ENCODE data around the gene CTRB1.
"Not testable (repeated sequence)": the region's sequence is repeated elsewhere in the genome, so short reads cannot be mapped to it uniquely, and the experiment has no call there.

Gene CTRB1

DNA sequence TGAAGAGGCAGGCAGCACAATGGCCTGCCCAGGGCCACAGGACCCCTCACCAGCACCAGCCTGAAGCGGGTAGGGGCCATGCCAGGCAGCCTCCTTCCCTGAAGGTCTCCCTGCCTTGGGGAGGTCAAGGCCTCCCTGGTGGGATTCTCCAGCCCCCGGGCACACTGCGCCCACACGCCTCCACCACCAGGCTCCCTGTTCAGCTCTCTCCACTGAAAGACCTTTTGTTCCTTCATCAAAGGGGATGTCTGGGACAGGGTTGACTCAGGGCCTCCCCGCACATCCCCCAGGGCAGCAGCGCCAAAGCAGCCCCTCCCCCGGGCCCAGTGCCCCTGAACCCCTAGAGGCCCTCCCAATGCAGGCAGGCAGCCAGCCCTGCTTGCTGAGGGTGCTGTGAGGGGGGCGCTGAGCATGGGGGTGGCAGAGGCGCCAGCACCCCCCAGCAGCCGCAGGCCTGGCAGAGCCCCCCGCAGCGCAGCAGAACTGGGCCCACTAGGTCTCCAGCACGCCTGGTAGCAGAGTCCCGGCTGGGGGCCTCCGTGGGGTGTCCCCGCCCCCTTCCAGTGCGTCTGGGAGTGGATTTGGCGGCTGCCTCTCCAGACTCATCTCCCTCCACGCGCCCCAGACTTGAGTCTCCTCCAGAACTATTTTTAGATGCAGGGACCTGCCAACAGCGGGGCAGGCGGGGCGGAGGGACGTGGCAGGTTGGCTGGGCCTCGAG, 19.5 kb downstream of the CTRB1 start:
- Histone ChIP-seq H3K79me2 (ENCODE audit: insufficient read depth, low read length) (no peaks in the 10 kb centered on the region), H3K27me3 (ENCODE audit: insufficient read depth, low read length) (0 out of 2 replicates have a peak, but pooled peaks cover 7% of the 10 kb centered on the region), H3K4me2 (ENCODE audit: low read length) (no peak overlapping the region), H3K36me3 (ENCODE audit: insufficient read depth, low read length) (no peaks in the 10 kb centered on the region; the same call in 1 of the 2 replicates), H3K4me1 (ENCODE audit: insufficient read depth, low read length, severe bottlenecking) (no peaks in the 10 kb centered on the region), H3K27ac (ENCODE audit: low read depth, low read length, poor library complexity, severe bottlenecking) (no peak overlapping the region), H3K9ac (ENCODE audit: low read length) (no peak overlapping the region), H4K20me1 (ENCODE audit: insufficient read depth, low read length) (no peaks in the 10 kb centered on the region), H3K9me2 (ENCODE audit: low read depth, low read length) (no peaks in the 10 kb centered on the region), H3K9me3 (ENCODE audit: low read length) (no peaks in the 10 kb centered on the region), H2AFZ (ENCODE audit: low read length) (no peak overlapping the region), H3F3A (ENCODE audit: insufficient read depth, low read length) (no peaks in the 10 kb centered on the region), H3K4me3 (ENCODE audit: low read depth, low read length, poor library complexity, severe bottlenecking) (no peak overlapping the region)
- TF ChIP-seq, protein P1, sequence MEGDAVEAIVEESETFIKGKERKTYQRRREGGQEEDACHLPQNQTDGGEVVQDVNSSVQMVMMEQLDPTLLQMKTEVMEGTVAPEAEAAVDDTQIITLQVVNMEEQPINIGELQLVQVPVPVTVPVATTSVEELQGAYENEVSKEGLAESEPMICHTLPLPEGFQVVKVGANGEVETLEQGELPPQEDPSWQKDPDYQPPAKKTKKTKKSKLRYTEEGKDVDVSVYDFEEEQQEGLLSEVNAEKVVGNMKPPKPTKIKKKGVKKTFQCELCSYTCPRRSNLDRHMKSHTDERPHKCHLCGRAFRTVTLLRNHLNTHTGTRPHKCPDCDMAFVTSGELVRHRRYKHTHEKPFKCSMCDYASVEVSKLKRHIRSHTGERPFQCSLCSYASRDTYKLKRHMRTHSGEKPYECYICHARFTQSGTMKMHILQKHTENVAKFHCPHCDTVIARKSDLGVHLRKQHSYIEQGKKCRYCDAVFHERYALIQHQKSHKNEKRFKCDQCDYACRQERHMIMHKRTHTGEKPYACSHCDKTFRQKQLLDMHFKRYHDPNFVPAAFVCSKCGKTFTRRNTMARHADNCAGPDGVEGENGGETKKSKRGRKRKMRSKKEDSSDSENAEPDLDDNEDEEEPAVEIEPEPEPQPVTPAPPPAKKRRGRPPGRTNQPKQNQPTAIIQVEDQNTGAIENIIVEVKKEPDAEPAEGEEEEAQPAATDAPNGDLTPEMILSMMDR (IDR thresholded peaks at IDR 0.05; ENCODE audit: low read length) = no peak
- TF ChIP-seq EZH2 (IDR thresholded peaks at IDR 0.05; ENCODE audit: borderline replicate concordance, low read length) = no peak

DNA sequence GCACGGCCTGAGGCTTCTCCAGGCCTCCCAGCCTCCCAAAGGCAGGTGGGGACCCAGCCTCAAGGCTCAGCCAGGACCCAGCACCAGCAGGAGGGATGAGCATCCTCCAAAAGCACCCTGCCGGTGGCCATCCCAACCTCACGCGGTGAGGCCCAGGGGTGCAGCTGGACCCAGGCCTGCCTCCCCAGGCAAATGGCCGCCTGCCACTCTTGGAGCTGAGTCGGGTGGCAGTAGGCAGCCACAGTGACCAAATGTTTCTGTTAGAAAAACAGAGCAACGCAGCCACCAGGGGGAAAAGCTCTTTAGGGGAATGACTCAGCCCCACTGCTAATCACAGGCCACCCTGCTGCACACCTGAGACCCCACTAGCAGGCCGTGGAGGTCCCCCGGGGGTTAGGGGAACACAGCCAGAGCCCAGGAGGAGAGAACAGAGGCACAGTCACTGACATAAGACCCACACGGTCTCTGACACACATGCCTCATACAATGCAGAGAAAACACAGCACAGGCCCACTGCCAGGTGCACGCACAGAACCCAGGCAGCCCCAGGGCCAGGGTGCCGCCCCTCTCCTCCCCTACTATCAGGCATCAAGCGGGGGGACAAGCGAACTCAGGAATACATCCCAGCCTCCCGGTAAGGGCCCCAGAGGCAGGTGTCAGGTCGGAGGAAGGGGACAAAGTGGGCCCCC, 20.2 kb downstream of the CTRB1 start:
- H3K36me3 ChIP-seq (ENCODE audit: insufficient read depth, low read length) = no peaks in the 10 kb centered on the region; the same call in 1 of the 2 replicates
- TF ChIP-seq, protein P1 (IDR thresholded peaks at IDR 0.05; ENCODE audit: low read length) = no peak
- no peak for TF ChIP-seq EZH2 (IDR thresholded peaks at IDR 0.05; ENCODE audit: borderline replicate concordance, low read length)
- H2AFZ ChIP-seq (ENCODE audit: low read length) = no peak overlapping the region
- H4K20me1 ChIP-seq (ENCODE audit: insufficient read depth, low read length) = no peaks in the 10 kb centered on the region
- H3K27me3 ChIP-seq (ENCODE audit: insufficient read depth, low read length) = 0 out of 2 replicates have a peak, but pooled peaks cover 7% of the 10 kb centered on the region
- no peaks in the 10 kb centered on the region for H3K79me2 ChIP-seq (ENCODE audit: insufficient read depth, low read length)
- no peaks in the 10 kb centered on the region for H3F3A ChIP-seq (ENCODE audit: insufficient read depth, low read length)
- H3K9ac ChIP-seq (ENCODE audit: low read length) = no peak overlapping the region
- no peaks in the 10 kb centered on the region for H3K9me3 ChIP-seq (ENCODE audit: low read length)
- H3K9me2 ChIP-seq (ENCODE audit: low read depth, low read length) = no peaks in the 10 kb centered on the region
- H3K27ac ChIP-seq (ENCODE audit: low read depth, low read length, poor library complexity, severe bottlenecking) = no peak overlapping the region
- no peak overlapping the region for H3K4me3 ChIP-seq (ENCODE audit: low read depth, low read length, poor library complexity, severe bottlenecking)
- no peak overlapping the region for H3K4me2 ChIP-seq (ENCODE audit: low read length)
- no peaks in the 10 kb centered on the region for H3K4me1 ChIP-seq (ENCODE audit: insufficient read depth, low read length, severe bottlenecking)

GRCh38 chr16:75239542-75240122, 20.8 kb downstream of the CTRB1 start:
- no peaks in the 10 kb centered on the region for H3K4me1 ChIP-seq (ENCODE audit: insufficient read depth, low read length, severe bottlenecking)
- no peaks in the 10 kb centered on the region for H3K9me2 ChIP-seq (ENCODE audit: low read depth, low read length)
- no peak overlapping the region for H3K27ac ChIP-seq (ENCODE audit: low read depth, low read length, poor library complexity, severe bottlenecking)
- H3K27me3 ChIP-seq (ENCODE audit: insufficient read depth, low read length) = 0 out of 2 replicates have a peak, but pooled peaks cover 7% of the 10 kb centered on the region
- no peak overlapping the region for H2AFZ ChIP-seq (ENCODE audit: low read length)
- no peaks in the 10 kb centered on the region for H4K20me1 ChIP-seq (ENCODE audit: insufficient read depth, low read length)
- H3K4me2 ChIP-seq (ENCODE audit: low read length) = no peak overlapping the region
- no peak overlapping the region for H3K9ac ChIP-seq (ENCODE audit: low read length)
- no peaks in the 10 kb centered on the region for H3K9me3 ChIP-seq (ENCODE audit: low read length)
- TF ChIP-seq EZH2 (IDR thresholded peaks at IDR 0.05; ENCODE audit: borderline replicate concordance, low read length) = no peak
- TF ChIP-seq, protein P1 (IDR thresholded peaks at IDR 0.05; ENCODE audit: low read length) = no peak
- no peaks in the 10 kb centered on the region; the same call in 1 of the 2 replicates for H3K36me3 ChIP-seq (ENCODE audit: insufficient read depth, low read length)
- H3K79me2 ChIP-seq (ENCODE audit: insufficient read depth, low read length) = no peaks in the 10 kb centered on the region
- H3K4me3 ChIP-seq (ENCODE audit: low read depth, low read length, poor library complexity, severe bottlenecking) = no peak overlapping the region
- H3F3A ChIP-seq (ENCODE audit: insufficient read depth, low read length) = no peaks in the 10 kb centered on the region

- H3K4me2 ChIP-seq (ENCODE audit: low read length); H3K9me3 ChIP-seq (ENCODE audit: low read length); H3K9me2 ChIP-seq (ENCODE audit: low read depth, low read length); H3K4me3 ChIP-seq (ENCODE audit: low read depth, low read length, poor library complexity, severe bottlenecking); H4K20me1 ChIP-seq (ENCODE audit: insufficient read depth, low read length); H3K79me2 ChIP-seq (ENCODE audit: insufficient read depth, low read length); H3K27me3 ChIP-seq (ENCODE audit: insufficient read depth, low read length); H3K36me3 ChIP-seq (ENCODE audit: insufficient read depth, low read length); H2AFZ ChIP-seq (ENCODE audit: low read length); H3K9ac ChIP-seq (ENCODE audit: low read length); H3F3A ChIP-seq (ENCODE audit: insufficient read depth, low read length); H3K27ac ChIP-seq (ENCODE audit: low read depth, low read length, poor library complexity, severe bottlenecking); H3K4me1 ChIP-seq (ENCODE audit: insufficient read depth, low read length, severe bottlenecking): not testable (repeated sequence)
Observed at GRCh38 chr16:75240633-75241032, 21.8 kb downstream of the CTRB1 start.
